ENCODE results near the gene H3-3A. TPM values are rescaled to one million over a fixed set of nuclear protein-coding genes. Genes with fewer than 3 reads are reported as not detected.
A peak's percentile ranks its signal among the peaks of the same experiment; 100 is the strongest.

H3-3A gene
- 100 to 1,000 TPM; 400 to 481 TPM for total RNA-seq

DNA sequence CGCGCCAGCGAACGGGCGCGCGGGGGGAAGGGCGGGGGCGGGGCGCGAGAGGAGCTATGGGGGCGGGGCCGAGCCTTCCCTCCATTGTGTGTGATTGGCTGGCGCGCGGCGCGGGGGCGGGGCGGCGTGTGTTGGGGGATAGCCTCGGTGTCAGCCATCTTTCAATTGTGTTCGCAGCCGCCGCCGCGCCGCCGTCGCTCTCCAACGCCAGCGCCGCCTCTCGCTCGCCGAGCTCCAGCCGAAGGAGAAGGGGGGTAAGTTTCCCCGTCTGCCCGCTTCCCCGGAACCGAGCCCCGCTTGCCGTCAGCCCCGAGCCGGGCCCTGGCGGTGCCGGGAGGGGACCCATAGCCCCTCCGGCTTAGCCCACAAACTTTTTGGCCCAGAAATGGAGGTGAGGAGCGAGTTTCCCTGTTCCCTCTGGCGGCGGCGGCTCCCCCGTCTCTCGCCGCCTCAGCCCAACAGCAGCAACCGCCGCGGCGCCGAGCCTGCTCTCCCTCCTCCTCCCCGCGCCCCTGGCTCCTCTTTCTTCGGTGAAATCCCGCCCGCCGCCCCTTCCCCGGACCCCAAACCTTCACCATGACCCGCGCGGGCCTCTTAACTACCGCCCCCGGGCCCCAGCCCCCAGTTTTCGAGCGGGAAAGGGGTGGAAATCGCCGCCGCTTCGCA lies at the start of gene H3-3A:
TSS of gene H3-3A (plus strand) at position 159 of the 666 bp plus-strand sequence. CDS start 1,636 bp downstream, outside the sequence.
- Histone ChIP-seq H3K4me3 (peak within 1 kb of the TSS; percentile 84 to 90), H3K27me3 (replicated peaks; ENCODE audit: insufficient read depth) (no peaks in the 10 kb centered on the region), H3K4me1 (replicated peaks) (peaks cover 4% of the 10 kb centered on the region), H3K27ac (peak within 1 kb of the TSS; percentile 99 to 100), H3K9me3 (no peaks in the 10 kb centered on the region), H3K36me3 (no peaks in the 10 kb centered on the region)
- DNase-seq (ENCODE audit: low spot score), result peak; percentile 98
- peak; percentile 98 for TF ChIP-seq POLR2A (IDR thresholded peaks at IDR 0.05)
- TF ChIP-seq POLR2AphosphoS5 (IDR thresholded peaks at IDR 0.05), result peak; percentile 94
- TF ChIP-seq CTCF (IDR thresholded peaks at IDR 0.05), result peak in 3 of 4 experiments; percentile 11 to 49 (median 43)
- under 1% methylated on average over 30 of the region's 78 CpGs for WGBS
- intact Hi-C loops (cut with DNase I), result loop anchor here (10.0 kb wide), 1 partner anchor 638 kb away; the partner anchor contains the start of gene LBR

GRCh38 chr1:226017070-226017469 lies 45.4 kb upstream of the H3-3A start:
- no peak for DNase-seq (ENCODE audit: low spot score)
- Histone ChIP-seq H3K4me1 (replicated peaks) (no peaks in the 10 kb centered on the region), H3K4me3 (no peak overlapping the region), H3K36me3 (no peaks in the 10 kb centered on the region), H3K27ac (no peak overlapping the region), H3K9me3 (no peaks in the 10 kb centered on the region), H3K27me3 (replicated peaks; ENCODE audit: insufficient read depth) (no peaks in the 10 kb centered on the region)
- WGBS, result 74% methylated on average over 6 of the region's 6 CpGs
- intact Hi-C loops (cut with DNase I), result no loop called here
- no peak for TF ChIP-seq POLR2A (IDR thresholded peaks at IDR 0.05)
- TF ChIP-seq POLR2AphosphoS5 (IDR thresholded peaks at IDR 0.05), result no peak
- TF ChIP-seq CTCF (IDR thresholded peaks at IDR 0.05), result no peak

- Histone ChIP-seq H3K27ac (no peak overlapping the region), H3K4me1 (replicated peaks) (no peaks in the 10 kb centered on the region), H3K9me3 (no peaks in the 10 kb centered on the region), H3K36me3 (no peaks in the 10 kb centered on the region), H3K27me3 (replicated peaks; ENCODE audit: insufficient read depth) (no peaks in the 10 kb centered on the region), H3K4me3 (no peak overlapping the region)
- DNase-seq (ENCODE audit: low spot score), result no peak
- WGBS, result 56% methylated on average over 1 of the region's 1 CpG
- intact Hi-C loops (cut with DNase I), result no loop called here
- TF ChIP-seq POLR2A (IDR thresholded peaks at IDR 0.05), result no peak
- peak; percentile 50 for TF ChIP-seq POLR2AphosphoS5 (IDR thresholded peaks at IDR 0.05)
Observed at GRCh38 chr1:226019572-226019971, 42.9 kb upstream of the H3-3A start.

DNA sequence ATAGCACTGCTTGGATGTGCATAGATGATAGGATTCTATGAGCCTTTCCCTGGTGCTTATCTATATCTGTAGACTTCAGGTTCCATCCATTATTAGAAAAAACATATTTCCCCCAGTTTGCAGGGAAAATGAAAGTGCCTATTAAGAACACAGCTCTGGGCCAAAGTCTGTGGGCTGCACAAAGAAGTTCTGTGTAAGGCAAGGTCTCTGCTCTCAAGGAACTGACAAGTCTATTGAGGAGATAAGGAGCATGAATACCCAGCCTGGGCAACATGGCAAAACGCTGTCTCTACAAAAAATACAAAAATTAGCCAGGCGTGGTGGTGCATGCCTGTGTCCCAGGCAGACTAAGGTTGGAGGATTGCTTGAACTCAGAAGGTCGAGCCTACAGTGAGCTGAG lies 41.1 kb upstream of the H3-3A start:
- Histone ChIP-seq H3K27ac (no peak overlapping the region), H3K4me1 (replicated peaks) (no peaks in the 10 kb centered on the region), H3K9me3 (no peaks in the 10 kb centered on the region), H3K36me3 (no peaks in the 10 kb centered on the region), H3K27me3 (replicated peaks; ENCODE audit: insufficient read depth) (no peaks in the 10 kb centered on the region), H3K4me3 (no peak overlapping the region)
- WGBS, result 80% methylated on average over 3 of the region's 3 CpGs
- no peak for DNase-seq (ENCODE audit: low spot score)
- no peak for TF ChIP-seq POLR2A (IDR thresholded peaks at IDR 0.05)
- no peak for TF ChIP-seq POLR2AphosphoS5 (IDR thresholded peaks at IDR 0.05)
- TF ChIP-seq CTCF (IDR thresholded peaks at IDR 0.05), result no peak
- intact Hi-C loops (cut with DNase I), result no loop called here

- TF ChIP-seq CTCF (IDR thresholded peaks at IDR 0.05), result no peak
- TF ChIP-seq POLR2A (IDR thresholded peaks at IDR 0.05), result no peak
- no peak for TF ChIP-seq POLR2AphosphoS5 (IDR thresholded peaks at IDR 0.05)
- Histone ChIP-seq H3K9me3 (no peaks in the 10 kb centered on the region), H3K4me1 (replicated peaks) (no peaks in the 10 kb centered on the region), H3K27me3 (replicated peaks; ENCODE audit: insufficient read depth) (no peaks in the 10 kb centered on the region), H3K4me3 (no peak overlapping the region), H3K27ac (no peak overlapping the region), H3K36me3 (no peaks in the 10 kb centered on the region)
- DNase-seq (ENCODE audit: low spot score), result no peak
- intact Hi-C loops (cut with DNase I), result no loop called here
- WGBS, result 73% methylated on average over 2 of the region's 2 CpGs
Observed at GRCh38 chr1:226021801-226022200, 40.7 kb upstream of the H3-3A start.
